Mesendoderm (in vitro differentiated cells): ENCODE results near the gene PHF12.

ENCODE experiments used
- DNase-seq: peaks from one replicate; pipeline ENCODE4 v3.0.0; 2013
- H2AK5ac ChIP-seq: 2 replicates; pipeline ENCODE4 v1.6.1; 2013; ENCODE audit warnings: low read length, inconsistent platforms
- H2BK120ac ChIP-seq: 2 replicates; pipeline ENCODE4 v1.6.1; 2013; ENCODE audit warnings: low read depth, mild to moderate bottlenecking, low read length, moderate library complexity, mixed read lengths
- H2BK15ac ChIP-seq: replicated peaks from 2 replicates; pipeline ENCODE4 v1.6.1; 2013; ENCODE audit warnings: low read depth, mild to moderate bottlenecking, moderate library complexity
- H2BK5ac ChIP-seq: 2 replicates; pipeline ENCODE4 v1.6.1; 2013; ENCODE audit warnings: low read length, inconsistent platforms
- H3K18ac ChIP-seq: 2 replicates; pipeline ENCODE4 v1.6.1; 2013; ENCODE audit warnings: mild to moderate bottlenecking, low read length, mixed read lengths
- H3K23ac ChIP-seq: one replicate; pipeline ENCODE4 v1.6.1; 2013; ENCODE audit warnings: low read length
- H3K27ac ChIP-seq: 2 replicates; pipeline ENCODE4 v1.5.1; 2013; ENCODE audit warnings: low read depth, mild to moderate bottlenecking, inconsistent platforms, low read length, moderate library complexity
- H3K27me3 ChIP-seq: 2 replicates; pipeline ENCODE4 v1.6.1; 2013; ENCODE audit warnings: low read length, control low read depth, mild to moderate bottlenecking, inconsistent platforms; ENCODE audit not compliant: insufficient read depth, poor library complexity
- H3K36me3 ChIP-seq: 2 replicates; pipeline ENCODE4 v1.6.1; 2013; ENCODE audit warnings: low read length, inconsistent platforms; ENCODE audit not compliant: control insufficient read depth, insufficient read depth
- H3K4ac ChIP-seq: one replicate; pipeline ENCODE4 v1.6.1; 2013; ENCODE audit warnings: low read depth, mild to moderate bottlenecking, low read length, moderate library complexity
- H3K4me1 ChIP-seq: 2 replicates; pipeline ENCODE4 v1.6.1; 2013; ENCODE audit warnings: low read depth, low read length, inconsistent platforms; ENCODE audit not compliant: control insufficient read depth
- H3K4me2 ChIP-seq: 2 replicates; pipeline ENCODE4 v1.6.1; 2013; ENCODE audit warnings: low read length
- H3K4me3 ChIP-seq: 2 replicates; pipeline ENCODE4 v1.5.1; 2013; ENCODE audit warnings: mild to moderate bottlenecking, low read length
- H3K56ac ChIP-seq: one replicate; pipeline ENCODE4 v1.6.1; 2013; ENCODE audit warnings: low read length
- H3K79me1 ChIP-seq: 2 replicates; pipeline ENCODE4 v1.6.1; 2013; ENCODE audit warnings: low read length, inconsistent platforms
- H3K79me2 ChIP-seq: 2 replicates; pipeline ENCODE4 v1.6.1; 2013; ENCODE audit warnings: mild to moderate bottlenecking, low read length; ENCODE audit not compliant: control insufficient read depth, insufficient read depth
- H3K9ac ChIP-seq: 2 replicates; pipeline ENCODE4 v1.6.1; 2013; ENCODE audit warnings: low read length, inconsistent platforms
- H4K5ac ChIP-seq: one replicate; pipeline ENCODE4 v1.6.1; 2013; ENCODE audit warnings: low read length
- H4K8ac ChIP-seq: one replicate; pipeline ENCODE4 v1.6.1; 2013; ENCODE audit warnings: low read depth, mild to moderate bottlenecking, control low read depth, low read length, moderate library complexity
- WGBS: extraction: QIAGEN DNeasy Blood & Tissue Kit; methylation state at CpG from one replicate; pipeline ENCODE4 v1.1.7; 2013; ENCODE audit warnings: low lambda C conversion rate, missing lambda C conversion rate; ENCODE audit not compliant: insufficient coverage; ENCODE audit errors: extremely low coverage; 5-methylcytosine and 5-hydroxymethylcytosine counted together

The PHF12 gene

GRCh38 chr17:28883967-28884702 is 67.2 kb downstream of the PHF12 start:
- Histone ChIP-seq H2BK5ac (no peak overlapping the region), H3K56ac (no peak overlapping the region), H4K8ac (no peak overlapping the region), H3K27me3 (no peaks in the 10 kb centered on the region), H3K36me3 (no peaks in the 10 kb centered on the region), H3K9ac (no peak overlapping the region), H4K5ac (no peak overlapping the region), H2AK5ac (no peak overlapping the region), H2BK15ac (no peak overlapping the region), H3K23ac (no peak overlapping the region), H3K79me2 (no peaks in the 10 kb centered on the region), H3K4me1 (no peaks in the 10 kb centered on the region), H3K18ac (no peak overlapping the region), H3K27ac (no peak overlapping the region), H3K79me1 (no peaks in the 10 kb centered on the region), H2BK120ac (no peak overlapping the region), H3K4me2 (no peak overlapping the region), H3K4ac (no peak overlapping the region), H3K4me3 (no peak overlapping the region)
- whole genome bisulfite sequencing = no CpG with 5 or more reads among the region's 27 CpGs
- DNase-seq = no peak

- Histone ChIP-seq H3K23ac (no peak overlapping the region), H2BK5ac (no peak overlapping the region), H2BK15ac (no peak overlapping the region), H2AK5ac (no peak overlapping the region), H3K36me3 (no peaks in the 10 kb centered on the region), H3K79me1 (no peaks in the 10 kb centered on the region), H3K56ac (no peak overlapping the region), H2BK120ac (no peak overlapping the region), H3K4ac (no peak overlapping the region), H4K8ac (no peak overlapping the region), H3K18ac (no peak overlapping the region), H4K5ac (no peak overlapping the region), H3K4me3 (no peak overlapping the region), H3K4me1 (no peaks in the 10 kb centered on the region), H3K27ac (no peak overlapping the region), H3K9ac (no peak overlapping the region), H3K79me2 (no peaks in the 10 kb centered on the region), H3K27me3 (no peaks in the 10 kb centered on the region), H3K4me2 (no peak overlapping the region)
- WGBS = no CpG with 5 or more reads among the region's 18 CpGs
- no peak for DNase-seq
These were observed 69.0 kb downstream of the PHF12 start for GRCh38 chr17:28882154-28882895.

DNA sequence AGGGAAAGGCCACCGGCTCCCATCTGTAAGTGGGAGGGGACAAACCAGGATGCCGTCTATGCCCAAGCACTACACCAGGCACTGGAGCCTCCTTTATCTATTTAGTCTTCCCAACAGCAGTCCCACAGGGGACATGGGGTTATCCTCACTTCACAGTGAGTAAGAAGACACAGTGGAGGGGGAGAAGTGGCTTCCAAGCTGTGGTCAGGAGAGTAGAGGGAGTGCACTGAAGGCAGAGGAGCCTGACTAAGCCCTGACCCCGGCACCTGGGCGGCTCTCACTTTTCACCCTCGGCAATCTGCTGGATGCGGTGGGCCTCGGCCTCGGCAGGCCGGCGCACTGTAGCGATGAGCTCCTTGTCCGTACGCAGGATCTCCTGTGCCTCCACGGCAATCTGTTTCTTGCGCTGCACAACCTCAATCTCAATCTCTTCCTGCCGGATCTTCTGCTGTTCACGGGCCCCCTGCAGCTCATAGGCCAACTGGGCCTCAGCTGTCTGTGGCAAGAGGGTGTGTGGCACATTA is 69.7 kb downstream of the PHF12 start:
- Histone ChIP-seq H4K8ac (no peak overlapping the region), H2BK120ac (no peak overlapping the region), H3K9ac (no peak overlapping the region), H3K79me1 (no peaks in the 10 kb centered on the region), H3K27ac (no peak overlapping the region), H3K79me2 (no peaks in the 10 kb centered on the region), H3K36me3 (no peaks in the 10 kb centered on the region), H2AK5ac (no peak overlapping the region), H3K27me3 (no peaks in the 10 kb centered on the region), H3K4me2 (no peak overlapping the region), H2BK5ac (no peak overlapping the region), H2BK15ac (no peak overlapping the region), H3K4ac (no peak overlapping the region), H4K5ac (no peak overlapping the region), H3K18ac (no peak overlapping the region), H3K4me1 (no peaks in the 10 kb centered on the region), H3K23ac (no peak overlapping the region), H3K4me3 (no peak overlapping the region), H3K56ac (no peak overlapping the region)
- no peak for DNase-seq
- no CpG with 5 or more reads among the region's 17 CpGs for WGBS

- H2BK5ac ChIP-seq = no peak overlapping the region
- H3K4me2 ChIP-seq = no peak overlapping the region
- no peaks in the 10 kb centered on the region for H3K79me2 ChIP-seq
- H3K9ac ChIP-seq = no peak overlapping the region
- H3K23ac ChIP-seq = no peak overlapping the region
- H3K4me3 ChIP-seq = no peak overlapping the region
- no peak overlapping the region for H2AK5ac ChIP-seq
- H4K8ac ChIP-seq = no peak overlapping the region
- H3K36me3 ChIP-seq = no peaks in the 10 kb centered on the region
- no CpG with 5 or more reads among the region's 10 CpGs for WGBS
- H3K56ac ChIP-seq = no peak overlapping the region
- no peak overlapping the region for H2BK15ac ChIP-seq
- no peak for DNase-seq
- H3K27ac ChIP-seq = no peak overlapping the region
- no peak overlapping the region for H4K5ac ChIP-seq
- H3K18ac ChIP-seq = no peak overlapping the region
- no peaks in the 10 kb centered on the region for H3K79me1 ChIP-seq
- no peaks in the 10 kb centered on the region for H3K27me3 ChIP-seq
- H3K4ac ChIP-seq = no peak overlapping the region
- no peak overlapping the region for H2BK120ac ChIP-seq
- H3K4me1 ChIP-seq = peaks cover 3% of the 10 kb centered on the region
These were observed 70.8 kb downstream of the PHF12 start for GRCh38 chr17:28880572-28880945.

GRCh38 chr17:28879886-28880571 is 71.3 kb downstream of the PHF12 start:
- H3K79me1 ChIP-seq = no peaks in the 10 kb centered on the region
- H3K9ac ChIP-seq = no peak overlapping the region
- no peak overlapping the region for H4K8ac ChIP-seq
- no peak overlapping the region for H3K56ac ChIP-seq
- H3K23ac ChIP-seq = no peak overlapping the region
- H4K5ac ChIP-seq = no peak overlapping the region
- DNase-seq = no peak
- no peak overlapping the region for H2BK15ac ChIP-seq
- peaks cover 3% of the 10 kb centered on the region for H3K4me1 ChIP-seq
- WGBS = no CpG with 5 or more reads among the region's 9 CpGs
- H3K18ac ChIP-seq = no peak overlapping the region
- H3K79me2 ChIP-seq = no peaks in the 10 kb centered on the region
- no peaks in the 10 kb centered on the region for H3K27me3 ChIP-seq
- H3K27ac ChIP-seq = no peak overlapping the region
- no peaks in the 10 kb centered on the region for H3K36me3 ChIP-seq
- H3K4me2 ChIP-seq = no peak overlapping the region
- H2BK5ac ChIP-seq = no peak overlapping the region
- H2BK120ac ChIP-seq = no peak overlapping the region
- H3K4ac ChIP-seq = no peak overlapping the region
- H2AK5ac ChIP-seq = no peak overlapping the region
- no peak overlapping the region for H3K4me3 ChIP-seq
